ENCODE results near the gene BPIFB2.

Gene BPIFB2

GRCh38 chr20:33023439-33024242 is 16.1 kb downstream of the BPIFB2 start:
- Mint-ChIP-seq H3K27me3 (peaks cover 2% of the 10 kb centered on the region), H3K36me3 (ENCODE audit: low read depth) (no peaks in the 10 kb centered on the region), H3K4me3 (no peak overlapping the region), H3K4me1 (ENCODE audit: low read depth) (no peaks in the 10 kb centered on the region), H3K27ac (no peak overlapping the region), H3K9me3 (no peaks in the 10 kb centered on the region)
- intact Hi-C loops (cut with micrococcal nuclease), result no loop called here

DNA sequence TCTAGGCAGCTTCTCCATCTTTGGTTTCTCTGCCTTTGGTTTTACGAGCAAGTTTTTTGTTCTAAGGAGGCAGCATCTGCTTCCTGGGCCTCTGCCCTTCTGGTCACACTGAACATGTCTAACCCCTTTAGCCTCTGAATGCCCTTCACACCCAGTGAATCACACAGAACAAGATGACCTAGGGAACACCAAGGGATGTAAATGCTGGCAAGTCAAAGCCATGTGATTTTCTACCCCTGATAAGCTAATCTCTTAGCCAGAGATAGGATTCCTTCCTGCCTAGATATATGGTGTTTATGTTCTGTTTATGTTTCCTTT is 16.7 kb downstream of the BPIFB2 start:
- H3K27ac Mint-ChIP-seq, result no peak overlapping the region
- no peaks in the 10 kb centered on the region for H3K36me3 Mint-ChIP-seq (ENCODE audit: low read depth)
- no peaks in the 10 kb centered on the region for H3K4me1 Mint-ChIP-seq (ENCODE audit: low read depth)
- intact Hi-C loops (cut with micrococcal nuclease), result no loop called here
- H3K4me3 Mint-ChIP-seq, result no peak overlapping the region
- H3K27me3 Mint-ChIP-seq, result peaks cover 2% of the 10 kb centered on the region
- H3K9me3 Mint-ChIP-seq, result no peaks in the 10 kb centered on the region

- intact Hi-C loops (cut with micrococcal nuclease), result no loop called here
- Mint-ChIP-seq H3K27me3 (peaks cover 2% of the 10 kb centered on the region), H3K4me3 (no peak overlapping the region), H3K9me3 (no peaks in the 10 kb centered on the region), H3K27ac (no peak overlapping the region), H3K36me3 (ENCODE audit: low read depth) (no peaks in the 10 kb centered on the region), H3K4me1 (ENCODE audit: low read depth) (no peaks in the 10 kb centered on the region)
Observed at GRCh38 chr20:33024609-33025317, 17.3 kb downstream of the BPIFB2 start.

DNA sequence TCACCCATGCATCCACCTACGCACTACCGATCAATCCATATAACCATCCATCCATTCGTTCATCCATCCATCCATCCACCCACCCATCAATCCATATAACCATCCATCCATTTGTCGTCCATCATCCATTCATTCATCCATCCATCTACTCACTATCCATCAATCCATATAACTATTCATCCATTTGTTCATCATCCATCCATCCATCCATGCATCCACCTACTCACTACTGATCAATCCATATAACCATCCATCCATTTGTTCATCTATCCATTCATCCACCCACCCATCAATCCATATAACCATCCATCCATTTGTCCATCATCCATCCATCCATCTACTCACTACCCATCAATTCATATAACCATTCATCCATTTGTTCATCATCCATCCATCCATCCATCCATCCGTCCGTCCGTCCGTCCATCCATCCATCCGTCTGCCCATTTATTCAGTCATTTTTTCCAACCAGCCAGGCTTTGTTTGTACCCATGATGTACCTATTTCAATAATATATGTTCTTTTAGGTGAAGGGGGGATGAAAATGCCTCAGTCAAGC is 17.9 kb downstream of the BPIFB2 start:
- H3K27ac Mint-ChIP-seq, result no peak overlapping the region
- H3K4me1 Mint-ChIP-seq (ENCODE audit: low read depth), result no peaks in the 10 kb centered on the region
- no peak overlapping the region for H3K4me3 Mint-ChIP-seq
- intact Hi-C loops (cut with micrococcal nuclease), result no loop called here
- H3K9me3 Mint-ChIP-seq, result no peaks in the 10 kb centered on the region
- H3K27me3 Mint-ChIP-seq, result peaks cover 2% of the 10 kb centered on the region
- no peaks in the 10 kb centered on the region for H3K36me3 Mint-ChIP-seq (ENCODE audit: low read depth)

GRCh38 chr20:33026072-33026778 is 18.7 kb downstream of the BPIFB2 start:
- Mint-ChIP-seq H3K27me3 (peaks cover 2% of the 10 kb centered on the region), H3K4me1 (ENCODE audit: low read depth) (no peaks in the 10 kb centered on the region), H3K27ac (no peak overlapping the region), H3K9me3 (no peaks in the 10 kb centered on the region), H3K4me3 (no peak overlapping the region), H3K36me3 (ENCODE audit: low read depth) (no peaks in the 10 kb centered on the region)
- intact Hi-C loops (cut with micrococcal nuclease), result no loop called here

GRCh38 chr20:33026779-33027759 is 19.6 kb downstream of the BPIFB2 start:
- Mint-ChIP-seq H3K27me3 (peaks cover 2% of the 10 kb centered on the region), H3K27ac (no peak overlapping the region), H3K4me1 (ENCODE audit: low read depth) (no peaks in the 10 kb centered on the region), H3K9me3 (no peaks in the 10 kb centered on the region), H3K4me3 (no peak overlapping the region), H3K36me3 (ENCODE audit: low read depth) (no peaks in the 10 kb centered on the region)
- intact Hi-C loops (cut with micrococcal nuclease), result no loop called here

- Mint-ChIP-seq H3K9me3 (no peaks in the 10 kb centered on the region), H3K27ac (no peak overlapping the region), H3K36me3 (ENCODE audit: low read depth) (no peaks in the 10 kb centered on the region), H3K4me1 (ENCODE audit: low read depth) (no peaks in the 10 kb centered on the region), H3K4me3 (no peak overlapping the region), H3K27me3 (peaks cover 5% of the 10 kb centered on the region)
- intact Hi-C loops (cut with micrococcal nuclease), result no loop called here
Observed at GRCh38 chr20:33027769-33028751, 20.6 kb downstream of the BPIFB2 start.

GRCh38 chr20:33028875-33029274 is 21.4 kb downstream of the BPIFB2 start:
- Mint-ChIP-seq H3K36me3 (ENCODE audit: low read depth) (no peaks in the 10 kb centered on the region), H3K9me3 (no peaks in the 10 kb centered on the region), H3K27me3 (peaks cover 2% of the 10 kb centered on the region), H3K27ac (no peak overlapping the region), H3K4me3 (no peak overlapping the region), H3K4me1 (ENCODE audit: low read depth) (no peaks in the 10 kb centered on the region)
- intact Hi-C loops (cut with micrococcal nuclease), result no loop called here

GRCh38 chr20:33030076-33030475 is 22.6 kb downstream of the BPIFB2 start:
- H3K27ac Mint-ChIP-seq, result no peak overlapping the region
- peaks cover 2% of the 10 kb centered on the region for H3K27me3 Mint-ChIP-seq
- no peaks in the 10 kb centered on the region for H3K36me3 Mint-ChIP-seq (ENCODE audit: low read depth)
- no peaks in the 10 kb centered on the region for H3K9me3 Mint-ChIP-seq
- H3K4me1 Mint-ChIP-seq (ENCODE audit: low read depth), result no peaks in the 10 kb centered on the region
- intact Hi-C loops (cut with micrococcal nuclease), result no loop called here
- no peak overlapping the region for H3K4me3 Mint-ChIP-seq

- Mint-ChIP-seq H3K27me3 (peaks cover 2% of the 10 kb centered on the region), H3K4me1 (ENCODE audit: low read depth) (no peaks in the 10 kb centered on the region), H3K4me3 (no peak overlapping the region), H3K36me3 (ENCODE audit: low read depth) (no peaks in the 10 kb centered on the region), H3K9me3 (no peaks in the 10 kb centered on the region), H3K27ac (no peak overlapping the region)
- intact Hi-C loops (cut with micrococcal nuclease), result no loop called here
Observed at GRCh38 chr20:33030569-33030968, 23.1 kb downstream of the BPIFB2 start.

- H3K36me3 Mint-ChIP-seq (ENCODE audit: low read depth), result no peaks in the 10 kb centered on the region
- no peak within 1 kb of the TSS for H3K27ac Mint-ChIP-seq
- intact Hi-C loops (cut with micrococcal nuclease), result no loop called here
- H3K4me3 Mint-ChIP-seq, result no peak within 1 kb of the TSS
- peaks cover 2% of the 10 kb centered on the region for H3K27me3 Mint-ChIP-seq
- H3K9me3 Mint-ChIP-seq, result no peaks in the 10 kb centered on the region
- H3K4me1 Mint-ChIP-seq (ENCODE audit: low read depth), result no peaks in the 10 kb centered on the region
Observed at GRCh38 chr20:33031531-33031930, 24.0 kb downstream of the BPIFB2 start, which contains the start of gene BPIFB6. TSS of gene BPIFB6 (plus strand) at chr20:33031648. CDS start at chr20:33031648, 0 bp downstream.

GRCh38 chr20:33032555-33032954 is 25.1 kb downstream of the BPIFB2 start:
- Mint-ChIP-seq H3K27me3 (peaks cover 2% of the 10 kb centered on the region), H3K9me3 (no peaks in the 10 kb centered on the region), H3K27ac (no peak overlapping the region), H3K36me3 (ENCODE audit: low read depth) (no peaks in the 10 kb centered on the region), H3K4me1 (ENCODE audit: low read depth) (no peaks in the 10 kb centered on the region), H3K4me3 (no peak overlapping the region)
- intact Hi-C loops (cut with micrococcal nuclease), result no loop called here
